H1 (cell line): Measurements from ENCODE around the gene CTF1.

Experiments used
- ATF2 ChIP-seq: IDR thresholded peaks from 2 replicates; pipeline ENCODE4 v1.6.1; 2012; ENCODE audit warnings: low read length, inconsistent platforms
- CHD2 ChIP-seq: IDR thresholded peaks from 2 replicates; pipeline ENCODE4 v1.6.1; 2012; ENCODE audit warnings: low read length, improper control_type of control experiment
- CTCF ChIP-seq, 3 experiments: IDR thresholded peaks; 1 replicate in 2 of 3; 2 replicates in 1 of 3; pipeline versions ENCODE4 v1.5.1 to v1.6.1; 2011; ENCODE audit warnings: low read length in 3 of 3, mild to moderate bottlenecking in 3 of 3, inconsistent platforms in 2 of 3, low read depth in 1 of 3, moderate library complexity in 1 of 3; ENCODE audit not compliant: insufficient read depth in 1 of 3; ENCODE audit errors: control extremely low read depth in 1 of 3
- JUN ChIP-seq: IDR thresholded peaks from 2 replicates; pipeline ENCODE4 v1.6.1; 2011; ENCODE audit warnings: low read depth, mild to moderate bottlenecking, improper control_type of control experiment, low read length
- MAFK ChIP-seq: IDR thresholded peaks from 2 replicates; pipeline ENCODE4 v1.6.1; 2012; ENCODE audit warnings: low read depth, mild to moderate bottlenecking, improper control_type of control experiment, low read length
- MAX ChIP-seq: IDR thresholded peaks from 2 replicates; pipeline ENCODE4 v1.6.1; 2012; ENCODE audit warnings: inconsistent platforms
- POLR2A ChIP-seq, 2 experiments: IDR thresholded peaks; 1 replicate in 1 of 2; 2 replicates in 1 of 2; pipeline ENCODE4 v1.6.1; 2011; ENCODE audit warnings: low read depth in 2 of 2, low read length in 2 of 2, mild to moderate bottlenecking in 2 of 2; ENCODE audit errors: control extremely low read depth in 1 of 2
- POLR2AphosphoS5 ChIP-seq: IDR thresholded peaks from 2 replicates; pipeline ENCODE4 v1.6.1; 2011; ENCODE audit warnings: low read depth, low read length
- SP1 ChIP-seq: IDR thresholded peaks from 2 replicates; pipeline ENCODE4 v1.6.1; 2011; ENCODE audit warnings: low read depth, low read length
- TEAD4 ChIP-seq: IDR thresholded peaks from 2 replicates; pipeline ENCODE4 v1.6.1; 2012; ENCODE audit warnings: low read depth, low read length, inconsistent platforms, mixed read lengths
- YY1 ChIP-seq: IDR thresholded peaks from 2 replicates; pipeline ENCODE4 v1.6.1; 2011; ENCODE audit warnings: low read depth, mild to moderate bottlenecking, low read length

GRCh38 chr16:30921459-30921747, 25.0 kb downstream of the CTF1 start:
- no peak for TF ChIP-seq CTCF (IDR thresholded peaks at IDR 0.05; ENCODE audit: control extremely low read depth in 1 of 3, insufficient read depth in 1 of 3, low read depth in 1 of 3, low read length in 3 of 3)
- TF ChIP-seq POLR2AphosphoS5: no peak
- no peak for TF ChIP-seq TEAD4
- no peak for TF ChIP-seq JUN
- no peak for TF ChIP-seq CHD2
- no peak for TF ChIP-seq POLR2A (IDR thresholded peaks at IDR 0.05; ENCODE audit: control extremely low read depth in 1 of 2, low read depth in 2 of 2, low read length in 2 of 2)
- TF ChIP-seq MAFK: no peak
- TF ChIP-seq SP1: no peak
- TF ChIP-seq ATF2: no peak
- TF ChIP-seq MAX: no peak
- TF ChIP-seq YY1: no peak
